Measurements from ENCODE around the gene ZCWPW2. TPM values are rescaled to one million over a fixed set of nuclear protein-coding genes. Genes with fewer than 3 reads are reported as not detected.

ZCWPW2 gene
- polyA plus RNA-seq, 4 donors = 2.1 to 2.7 (median 2.2) TPM

DNA sequence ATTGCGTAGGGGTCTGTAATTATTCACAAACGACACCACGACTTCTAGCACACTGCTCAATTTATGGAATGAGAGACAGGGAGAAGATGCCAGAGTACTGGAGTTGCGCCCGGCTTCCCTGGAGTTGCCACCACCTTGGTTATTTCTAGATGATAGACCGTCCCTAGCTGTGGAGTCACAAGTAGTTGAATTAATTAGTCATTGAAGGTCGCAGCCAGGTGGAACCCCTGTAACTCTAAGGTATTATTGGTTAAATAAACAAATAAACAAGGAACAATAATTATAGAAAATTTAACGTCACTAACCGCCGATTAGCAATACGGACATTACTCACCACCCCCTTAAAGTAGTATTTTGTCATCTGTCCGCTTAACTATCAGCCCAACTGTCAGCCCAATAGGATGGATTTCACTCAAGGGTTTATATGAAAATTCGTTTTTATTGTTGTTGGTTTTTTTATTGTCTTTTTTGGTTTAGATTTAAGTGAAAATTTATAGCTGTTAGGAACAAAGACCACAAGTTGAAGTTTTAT lies 1.0 kb downstream of the ZCWPW2 start:
- no peak for DNase-seq (ENCODE audit: low read depth in 4 of 4, low spot score in 3 of 4)

DNA sequence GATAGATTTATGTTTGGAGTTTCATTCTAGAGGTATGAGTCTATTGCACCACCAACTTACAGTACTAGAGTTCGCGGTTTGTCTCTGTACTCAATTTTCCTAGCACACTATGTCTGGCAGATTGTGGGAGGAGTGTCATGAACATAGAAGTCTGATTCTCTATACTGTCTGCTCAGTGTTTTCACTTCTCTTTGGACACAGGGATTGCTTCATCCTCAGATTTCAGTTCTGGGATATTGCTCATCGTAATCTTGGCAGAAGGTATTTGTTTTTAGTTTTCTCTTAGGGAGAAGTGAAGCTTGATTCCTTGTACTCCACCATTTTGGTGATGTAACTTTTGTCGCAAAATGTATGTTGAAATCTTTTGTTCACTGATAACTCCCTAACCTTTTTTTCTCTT lies 27.9 kb downstream of the ZCWPW2 start:
- DNase-seq (ENCODE audit: low read depth in 4 of 4, low spot score in 3 of 4) = no peak

DNA sequence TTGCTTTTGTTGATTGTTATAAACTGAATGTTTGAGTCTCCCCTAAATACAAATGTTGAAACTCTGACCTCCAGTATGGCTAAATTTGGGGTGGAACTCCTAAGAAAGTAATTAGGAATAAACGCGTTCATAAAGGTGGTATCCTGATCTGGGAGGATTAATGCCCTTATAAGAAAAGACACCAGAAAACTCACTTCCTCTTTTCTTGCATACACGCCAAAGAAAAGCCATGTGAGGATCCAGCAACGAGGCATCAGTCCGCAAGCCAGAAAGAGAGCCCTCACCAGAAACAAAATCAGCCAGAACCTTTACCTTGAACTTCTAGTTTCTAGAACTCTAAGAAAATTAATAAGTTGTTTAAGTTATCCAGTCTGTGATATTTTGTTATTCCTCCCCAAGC lies 37.5 kb downstream of the ZCWPW2 start:
- no peak for DNase-seq (ENCODE audit: low read depth in 4 of 4, low spot score in 3 of 4)

DNA sequence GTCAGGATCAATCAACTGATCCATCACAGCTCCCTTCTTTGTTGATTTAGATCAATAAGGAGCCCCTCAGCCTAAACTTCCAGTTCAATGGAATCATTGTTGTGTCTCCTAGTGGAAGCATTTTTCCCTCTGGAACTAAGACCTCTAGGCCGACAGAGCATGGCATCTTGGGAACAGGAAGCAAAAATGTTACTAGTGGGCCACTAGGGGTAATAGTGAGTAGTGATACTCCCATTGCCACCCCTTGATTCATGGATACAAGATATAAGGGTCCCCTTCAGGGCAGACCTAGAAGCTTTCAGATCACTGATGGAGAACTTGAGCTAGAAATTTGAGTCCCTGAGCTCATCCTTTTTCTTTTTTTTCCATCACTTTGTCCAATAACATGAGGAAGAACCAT lies 40.5 kb downstream of the ZCWPW2 start:
- no peak for DNase-seq (ENCODE audit: low read depth in 4 of 4, low spot score in 3 of 4)

DNA sequence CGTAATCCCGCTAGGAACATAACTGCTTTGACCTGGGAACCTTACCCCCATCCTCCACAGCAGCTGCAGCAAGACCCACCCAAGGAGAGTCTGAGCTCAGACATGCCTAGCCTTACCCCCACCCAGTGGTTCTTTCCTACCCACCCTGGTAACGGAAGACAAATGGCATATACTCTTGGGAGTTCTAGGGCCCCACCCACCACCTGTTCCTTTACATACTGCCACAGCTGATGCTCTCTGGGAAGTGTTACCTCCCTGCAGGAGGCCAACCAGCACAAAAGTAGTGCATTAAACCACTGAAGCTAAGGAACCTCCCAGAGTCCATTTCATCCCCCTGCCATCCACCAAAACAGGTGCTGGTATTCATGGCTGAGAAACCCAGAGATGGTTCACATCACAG lies 50.7 kb downstream of the ZCWPW2 start:
- DNase-seq (ENCODE audit: low read depth in 4 of 4, low spot score in 3 of 4) = no peak

DNA sequence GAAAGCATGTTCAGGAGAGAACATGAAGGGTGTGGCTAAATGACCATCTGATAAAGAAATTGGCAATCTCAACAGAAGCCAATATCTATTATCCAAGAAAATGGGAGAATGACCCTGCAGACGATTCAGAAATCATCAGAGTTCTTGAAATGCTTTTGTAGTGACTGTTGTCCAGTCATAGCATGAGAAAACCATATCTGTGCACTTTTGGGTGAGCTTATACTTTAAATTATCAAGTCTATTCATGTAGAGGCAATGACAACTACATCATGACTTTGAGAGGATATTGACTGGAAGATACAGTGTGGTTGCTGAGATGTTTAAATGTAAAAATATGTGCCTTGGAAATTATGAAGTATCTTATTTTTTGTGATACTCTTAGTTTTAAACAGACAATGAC lies 57.7 kb downstream of the ZCWPW2 start:
- no peak for DNase-seq (ENCODE audit: low read depth in 4 of 4, low spot score in 3 of 4)

DNA sequence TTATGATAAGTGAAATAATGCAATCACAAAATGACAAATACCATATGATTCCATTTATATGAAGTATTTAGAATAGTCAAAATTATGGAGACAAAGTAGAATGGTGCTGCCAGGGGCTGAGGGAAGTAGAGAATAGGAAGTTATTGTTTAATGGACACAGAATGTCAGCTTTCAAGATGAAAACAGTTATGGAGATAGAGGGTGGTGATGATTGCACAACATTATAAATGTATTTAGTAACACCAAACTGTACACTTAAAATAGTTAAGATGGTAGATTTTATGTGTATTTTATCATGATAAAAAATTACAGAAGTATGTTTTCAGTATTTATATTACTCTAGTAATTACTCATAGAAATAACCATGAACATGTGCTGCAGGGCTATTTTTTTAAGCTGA lies 100.9 kb downstream of the ZCWPW2 start:
- DNase-seq (ENCODE audit: low read depth in 4 of 4, low spot score in 3 of 4) = no peak

DNA sequence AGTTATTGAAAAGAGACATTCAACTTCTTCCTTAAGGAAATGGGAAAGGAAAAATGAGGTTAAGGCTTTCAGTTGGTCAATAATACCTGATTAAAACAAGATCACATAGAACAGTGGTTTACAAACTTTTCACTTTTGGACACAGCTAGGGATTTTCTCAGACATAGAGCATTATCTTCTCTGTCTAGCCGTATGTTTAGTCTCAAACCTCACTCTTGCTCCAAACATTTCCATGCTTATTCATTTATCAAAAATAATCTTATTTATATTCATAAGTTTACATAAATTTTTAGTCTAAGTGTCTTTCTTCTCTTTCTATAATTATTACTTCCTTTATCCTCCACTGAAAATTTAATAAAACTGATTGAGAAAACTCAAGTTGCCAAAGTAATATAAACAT lies 114.3 kb downstream of the ZCWPW2 start:
- DNase-seq (ENCODE audit: low read depth in 4 of 4, low spot score in 3 of 4) = no peak

DNA sequence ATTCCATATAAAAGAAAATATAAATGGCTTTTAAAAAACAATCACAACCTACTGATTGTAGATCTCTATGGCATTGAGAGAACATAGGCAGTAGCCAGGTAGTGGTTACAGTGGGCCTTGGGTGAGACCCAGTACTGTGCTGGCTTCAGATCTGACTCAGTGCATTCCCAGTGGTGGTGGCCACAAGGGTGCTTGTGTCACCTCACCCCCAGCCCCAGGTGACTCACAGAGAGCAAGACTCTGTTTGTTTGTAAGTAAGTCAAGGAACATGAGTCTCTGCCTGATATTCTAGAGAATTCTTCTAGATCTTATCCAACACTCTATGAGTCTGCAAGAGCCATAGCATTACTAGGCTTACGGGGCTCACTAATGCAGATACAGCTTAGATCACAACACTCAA lies 118.9 kb downstream of the ZCWPW2 start:
- DNase-seq (ENCODE audit: low read depth in 4 of 4, low spot score in 3 of 4) = no peak

DNA sequence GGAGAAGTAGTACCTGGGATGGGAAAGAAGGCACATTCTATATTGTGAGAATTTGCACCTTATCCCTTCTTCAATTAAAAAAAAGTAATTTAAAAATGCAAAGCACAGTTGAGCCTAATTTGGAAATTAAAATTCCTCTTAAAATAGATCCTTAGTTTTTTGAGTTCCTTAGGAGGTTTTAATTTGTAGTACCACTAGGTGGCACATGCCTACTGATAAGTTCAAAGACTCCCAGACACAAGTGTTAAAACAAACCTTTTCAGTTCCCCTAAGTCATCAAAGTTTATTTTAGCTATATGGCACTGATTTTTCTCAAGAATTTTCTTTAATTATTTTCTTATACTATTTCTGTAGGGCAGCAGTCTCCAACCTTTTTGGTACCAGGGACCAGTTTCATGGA lies 127.7 kb downstream of the ZCWPW2 start:
- peak; percentile 12 to 19 (median 12) for DNase-seq (ENCODE audit: low read depth in 4 of 4, low spot score in 3 of 4)

DNA sequence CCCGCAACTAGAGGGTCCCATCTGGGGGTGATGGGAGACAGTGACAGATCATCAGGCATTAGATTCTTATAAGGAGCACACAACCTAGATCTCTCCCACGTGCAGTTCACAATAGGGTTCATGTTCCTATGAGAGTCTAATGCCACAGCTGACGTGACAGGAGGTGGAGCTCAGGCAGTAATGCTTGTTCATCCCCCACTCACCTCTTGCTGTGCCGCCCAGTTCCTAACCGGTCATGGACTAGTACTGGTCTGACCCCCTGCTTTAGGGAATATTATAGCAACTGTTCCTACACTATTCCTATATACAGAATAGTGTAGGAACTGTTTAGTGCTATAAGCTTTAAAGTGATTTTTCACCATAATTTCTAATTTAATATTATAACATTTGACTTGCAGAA lies 128.2 kb downstream of the ZCWPW2 start:
- DNase-seq (ENCODE audit: low read depth in 4 of 4, low spot score in 3 of 4) = no peak

DNA sequence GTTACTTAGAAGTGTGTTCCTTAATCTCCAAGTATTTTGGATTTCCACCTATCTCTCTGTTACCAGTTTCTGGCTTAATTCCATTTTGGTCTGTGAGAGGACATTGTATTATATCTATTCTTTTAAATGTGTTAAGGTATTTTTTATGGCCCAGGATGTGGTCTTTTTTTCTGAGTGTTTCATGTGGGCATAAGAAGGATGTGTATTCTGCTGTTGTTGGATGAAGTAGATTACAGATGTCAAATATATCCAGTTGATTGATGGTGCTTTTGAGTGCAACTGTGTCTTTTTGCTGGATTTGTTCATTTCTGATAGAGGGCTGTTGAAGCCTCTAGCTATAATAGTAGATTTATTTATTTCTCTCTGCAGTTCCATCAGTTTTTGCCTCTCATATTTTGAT lies 136.6 kb downstream of the ZCWPW2 start:
- DNase-seq (ENCODE audit: low read depth in 4 of 4, low spot score in 3 of 4) = no peak

DNA sequence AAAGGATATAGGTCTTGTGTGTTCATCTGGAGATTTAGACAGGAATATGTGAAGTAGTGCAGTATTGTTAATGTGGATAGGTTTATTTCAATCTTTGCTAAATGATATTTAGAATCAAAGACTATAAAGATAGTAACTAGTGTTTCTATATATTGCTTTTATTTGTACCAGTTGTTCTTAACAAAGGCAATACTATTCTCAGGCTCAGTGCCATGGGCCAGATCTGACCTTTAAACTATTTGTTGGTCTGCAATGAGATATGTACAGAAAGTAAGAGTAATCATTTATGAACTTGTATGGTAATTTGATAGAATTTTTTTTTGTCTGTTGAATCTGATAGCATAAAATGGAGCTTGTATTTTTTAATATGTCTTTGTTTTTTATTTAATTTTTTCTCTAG lies 146.8 kb downstream of the ZCWPW2 start:
- DNase-seq (ENCODE audit: low read depth in 4 of 4, low spot score in 3 of 4) = no peak

DNA sequence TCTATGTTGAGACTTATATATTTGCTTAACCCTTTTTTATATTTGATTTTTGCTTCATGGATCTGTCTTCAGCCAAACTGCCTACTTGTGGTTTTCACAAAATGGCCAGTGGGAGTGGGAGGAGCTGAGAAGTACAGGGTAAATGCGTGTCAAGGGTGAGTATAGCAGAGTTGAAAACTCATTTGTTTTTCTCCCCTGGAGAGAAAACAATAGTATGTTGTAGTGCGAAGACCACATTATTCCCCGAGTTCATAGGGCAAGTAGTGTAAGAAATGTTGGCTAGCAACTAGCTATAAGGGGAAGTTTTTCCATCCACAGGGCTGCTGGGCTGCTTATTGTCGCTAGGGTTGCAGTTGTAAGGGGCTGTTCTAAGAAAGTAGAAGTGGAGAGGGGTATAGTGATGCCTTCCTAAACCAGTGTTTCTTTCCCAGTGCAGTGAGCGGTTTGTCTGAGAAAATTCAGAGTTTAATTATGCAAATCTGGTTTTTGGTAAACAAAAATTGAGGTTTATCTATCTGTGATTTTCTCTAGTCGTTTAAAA lies 153.9 kb downstream of the ZCWPW2 start:
- DNase-seq (ENCODE audit: low read depth in 4 of 4, low spot score in 3 of 4) = no peak

DNA sequence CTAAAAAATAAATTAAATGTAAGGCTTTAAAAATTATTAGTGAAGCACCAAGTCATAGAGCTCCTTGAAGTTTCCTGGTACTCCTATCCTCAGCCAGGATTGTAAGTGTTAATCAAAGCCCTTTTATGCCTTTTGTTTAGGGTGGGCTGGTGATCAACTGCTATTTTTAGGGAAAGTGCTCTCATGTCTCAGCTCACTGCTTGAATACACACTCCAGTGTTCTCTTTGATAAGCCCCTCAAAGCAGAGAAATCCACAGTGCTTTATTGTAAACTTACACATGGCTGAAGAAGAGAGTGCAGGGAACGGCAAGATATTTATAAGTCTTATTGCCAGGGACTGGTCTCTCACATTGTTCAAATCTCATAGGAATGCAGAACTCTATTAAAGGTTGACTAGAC lies 156.5 kb downstream of the ZCWPW2 start:
- DNase-seq (ENCODE audit: low read depth in 4 of 4, low spot score in 3 of 4) = no peak

DNA sequence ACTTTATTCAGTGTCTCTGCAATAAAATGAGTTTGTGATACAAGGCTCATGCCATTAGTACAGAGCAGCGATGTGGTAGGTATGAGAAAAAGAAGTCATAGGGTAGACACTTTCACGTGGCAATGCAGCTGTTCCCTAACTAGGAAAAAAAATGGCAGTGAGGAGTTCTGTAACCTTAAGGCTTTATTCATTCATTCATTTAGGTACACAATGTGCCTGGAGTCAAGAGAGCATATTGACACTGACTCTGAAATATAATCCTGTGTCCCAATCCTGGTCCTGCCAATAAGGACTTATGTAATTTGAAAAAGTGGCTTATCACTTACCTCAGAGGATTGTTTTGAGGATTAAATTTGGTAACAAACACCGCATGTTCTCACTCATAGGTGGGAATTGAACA lies 173.1 kb downstream of the ZCWPW2 start:
- DNase-seq (ENCODE audit: low read depth in 4 of 4, low spot score in 3 of 4) = no peak

DNA sequence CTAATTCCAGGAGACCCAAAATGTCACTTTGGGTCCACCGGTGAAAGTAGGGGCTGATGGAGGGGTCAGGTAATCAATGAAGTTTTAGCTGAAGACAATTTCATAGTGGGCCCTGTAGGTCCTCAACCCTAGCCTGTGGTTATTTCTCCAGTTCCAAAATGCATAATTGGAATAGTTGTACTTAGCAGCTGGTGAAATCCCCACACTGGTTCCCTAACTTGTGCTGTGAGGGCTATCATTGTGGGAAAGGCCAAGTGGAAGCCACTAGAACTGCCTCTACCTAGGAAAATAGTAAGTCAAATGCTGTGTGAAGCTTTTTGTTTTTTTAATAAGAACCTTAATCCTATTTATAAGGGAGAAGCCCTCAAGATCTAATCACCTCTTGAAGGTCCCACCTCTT lies 193.8 kb downstream of the ZCWPW2 start:
- DNase-seq (ENCODE audit: low read depth in 4 of 4, low spot score in 3 of 4) = no peak

DNA sequence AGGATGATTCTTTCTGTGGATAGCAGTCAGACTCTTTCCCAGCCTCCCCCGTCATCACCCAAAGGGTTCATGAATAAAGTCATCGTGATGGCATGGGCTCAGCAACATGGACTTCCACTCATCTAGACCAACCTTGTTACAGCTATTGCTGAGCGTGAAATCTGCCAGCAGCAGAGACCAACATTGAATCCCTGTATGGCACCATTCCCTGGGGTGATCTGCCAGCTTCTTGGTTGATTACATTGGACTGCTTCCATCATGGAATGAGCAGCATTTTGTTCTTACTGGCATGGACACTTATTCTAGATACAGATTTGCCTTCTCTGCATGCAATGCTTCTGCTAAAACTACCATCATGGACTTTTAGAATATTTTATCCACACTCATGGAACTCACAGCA lies 195.7 kb downstream of the ZCWPW2 start:
- no peak for DNase-seq (ENCODE audit: low read depth in 4 of 4, low spot score in 3 of 4)

DNA sequence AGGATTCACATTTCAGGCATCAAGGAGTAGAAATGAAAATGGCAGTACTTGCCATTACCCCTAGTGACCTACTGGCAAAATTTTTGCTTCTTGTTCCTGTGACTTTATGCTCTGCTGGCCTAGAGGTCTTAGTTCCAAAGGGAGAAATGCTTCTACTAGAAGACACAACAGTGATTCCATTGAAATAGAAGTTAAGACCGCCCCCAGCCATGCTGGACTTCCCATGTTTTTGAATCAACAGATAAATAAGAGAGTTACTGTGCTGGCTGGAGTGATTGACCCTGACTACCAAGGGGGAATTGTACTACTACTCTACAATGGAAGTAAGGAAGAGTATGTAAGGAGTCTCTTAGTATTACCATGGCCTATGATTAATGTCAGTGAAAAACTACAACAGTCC lies 196.3 kb downstream of the ZCWPW2 start:
- DNase-seq (ENCODE audit: low read depth in 4 of 4, low spot score in 3 of 4) = no peak

DNA sequence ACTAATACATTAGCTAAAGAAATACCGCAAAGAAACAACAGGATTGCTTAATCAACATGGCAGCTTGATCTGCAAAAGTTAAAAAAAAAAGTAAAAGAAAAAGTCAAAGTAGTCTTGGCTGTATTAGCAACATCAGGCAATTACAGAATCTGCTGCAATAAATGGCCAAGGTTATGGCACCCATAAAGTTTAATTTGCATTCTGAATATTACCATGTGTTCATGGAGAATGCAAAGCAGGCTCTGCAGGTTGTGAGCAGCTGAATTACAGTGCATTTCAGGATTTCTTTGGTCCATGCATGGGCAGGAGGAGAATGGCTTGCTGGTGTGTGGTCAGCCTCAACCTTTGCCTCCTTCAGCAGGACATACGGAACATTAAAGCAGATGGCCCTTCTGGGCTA lies 199.2 kb downstream of the ZCWPW2 start:
- peak; percentile 8 to 36 (median 24) for DNase-seq (ENCODE audit: low read depth in 4 of 4, low spot score in 3 of 4)

DNA sequence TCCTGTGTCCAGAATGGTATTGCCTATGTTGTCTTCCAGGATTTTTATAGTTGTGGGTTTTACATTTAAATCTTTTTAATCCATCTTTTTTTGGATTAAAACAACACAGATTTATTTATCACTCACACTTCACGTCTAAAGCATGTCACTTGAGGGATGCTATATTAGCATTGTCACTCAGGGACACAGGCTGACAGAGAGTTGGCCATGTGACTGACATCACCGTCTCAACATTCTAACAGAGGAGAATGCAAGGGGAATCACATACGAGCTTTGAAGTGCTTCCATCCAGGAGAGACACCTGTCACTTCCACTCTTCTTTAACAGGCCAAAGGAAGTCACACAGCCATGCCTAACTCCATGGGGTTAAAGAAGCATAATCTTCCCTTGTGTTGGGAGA lies 204.7 kb downstream of the ZCWPW2 start:
- DNase-seq (ENCODE audit: low read depth in 4 of 4, low spot score in 3 of 4) = no peak

DNA sequence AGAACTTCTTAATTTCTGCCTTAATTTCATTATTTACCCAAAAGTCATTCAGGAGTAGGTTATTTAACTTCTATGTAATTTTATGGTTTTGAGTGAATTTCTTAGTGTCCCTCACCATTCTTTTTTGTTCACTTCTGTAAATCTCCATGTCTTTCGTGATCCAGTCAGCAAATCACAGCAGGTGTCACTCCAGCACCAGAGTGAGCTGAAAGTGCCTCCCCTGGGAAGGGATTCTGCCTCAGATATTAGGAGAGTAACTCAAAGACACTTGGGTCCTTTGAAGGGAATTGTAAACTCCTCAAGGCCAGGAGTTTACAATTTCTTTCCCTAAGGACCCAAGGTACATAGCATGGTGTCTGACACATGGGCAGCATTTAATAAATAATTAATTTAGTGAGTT lies 207.7 kb downstream of the ZCWPW2 start:
- DNase-seq (ENCODE audit: low read depth in 4 of 4, low spot score in 3 of 4) = no peak

DNA sequence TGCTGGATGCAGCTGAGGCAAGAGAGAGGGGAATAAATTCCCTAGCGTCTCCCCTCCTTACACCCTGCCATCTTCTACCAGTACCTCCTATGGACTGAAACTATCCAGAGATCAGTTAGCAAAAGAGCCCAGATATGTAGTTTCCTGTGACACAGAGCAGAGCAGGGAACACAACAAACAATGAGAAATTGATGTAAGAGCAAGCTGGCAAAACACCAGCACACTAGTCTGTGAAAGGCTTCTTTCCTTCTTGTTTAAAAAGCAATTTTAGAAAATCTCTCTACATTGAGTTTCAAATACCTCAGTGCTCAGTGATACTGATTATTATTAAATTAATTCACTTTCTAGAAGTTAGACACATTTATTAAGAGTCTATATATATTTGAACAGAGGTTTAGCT lies 215.7 kb downstream of the ZCWPW2 start:
- DNase-seq (ENCODE audit: low read depth in 4 of 4, low spot score in 3 of 4) = no peak

All from right renal pelvis (tissue), 4 donors.